ENCODE measurements around the gene CLEC17A.

GRCh38 chr19:14576363-14576762 is 6.5 kb upstream of the CLEC17A start:
- TF ChIP-seq, protein P1, sequence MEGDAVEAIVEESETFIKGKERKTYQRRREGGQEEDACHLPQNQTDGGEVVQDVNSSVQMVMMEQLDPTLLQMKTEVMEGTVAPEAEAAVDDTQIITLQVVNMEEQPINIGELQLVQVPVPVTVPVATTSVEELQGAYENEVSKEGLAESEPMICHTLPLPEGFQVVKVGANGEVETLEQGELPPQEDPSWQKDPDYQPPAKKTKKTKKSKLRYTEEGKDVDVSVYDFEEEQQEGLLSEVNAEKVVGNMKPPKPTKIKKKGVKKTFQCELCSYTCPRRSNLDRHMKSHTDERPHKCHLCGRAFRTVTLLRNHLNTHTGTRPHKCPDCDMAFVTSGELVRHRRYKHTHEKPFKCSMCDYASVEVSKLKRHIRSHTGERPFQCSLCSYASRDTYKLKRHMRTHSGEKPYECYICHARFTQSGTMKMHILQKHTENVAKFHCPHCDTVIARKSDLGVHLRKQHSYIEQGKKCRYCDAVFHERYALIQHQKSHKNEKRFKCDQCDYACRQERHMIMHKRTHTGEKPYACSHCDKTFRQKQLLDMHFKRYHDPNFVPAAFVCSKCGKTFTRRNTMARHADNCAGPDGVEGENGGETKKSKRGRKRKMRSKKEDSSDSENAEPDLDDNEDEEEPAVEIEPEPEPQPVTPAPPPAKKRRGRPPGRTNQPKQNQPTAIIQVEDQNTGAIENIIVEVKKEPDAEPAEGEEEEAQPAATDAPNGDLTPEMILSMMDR (IDR thresholded peaks at IDR 0.05), result no peak
- TF ChIP-seq POLR2A (IDR thresholded peaks at IDR 0.05) (no peak), EP300 (IDR thresholded peaks at IDR 0.05) (no peak)
